GM21529 (cell line): ENCODE measurements around the gene ARHGAP12.

ENCODE experiments used
- ATAC-seq: cut with Tn5 transposase; IDR thresholded peaks from one replicate; pipeline ENCODE4 v1.9.1; 2021; ENCODE audit not compliant: unreplicated experiment

The ARHGAP12 gene

DNA sequence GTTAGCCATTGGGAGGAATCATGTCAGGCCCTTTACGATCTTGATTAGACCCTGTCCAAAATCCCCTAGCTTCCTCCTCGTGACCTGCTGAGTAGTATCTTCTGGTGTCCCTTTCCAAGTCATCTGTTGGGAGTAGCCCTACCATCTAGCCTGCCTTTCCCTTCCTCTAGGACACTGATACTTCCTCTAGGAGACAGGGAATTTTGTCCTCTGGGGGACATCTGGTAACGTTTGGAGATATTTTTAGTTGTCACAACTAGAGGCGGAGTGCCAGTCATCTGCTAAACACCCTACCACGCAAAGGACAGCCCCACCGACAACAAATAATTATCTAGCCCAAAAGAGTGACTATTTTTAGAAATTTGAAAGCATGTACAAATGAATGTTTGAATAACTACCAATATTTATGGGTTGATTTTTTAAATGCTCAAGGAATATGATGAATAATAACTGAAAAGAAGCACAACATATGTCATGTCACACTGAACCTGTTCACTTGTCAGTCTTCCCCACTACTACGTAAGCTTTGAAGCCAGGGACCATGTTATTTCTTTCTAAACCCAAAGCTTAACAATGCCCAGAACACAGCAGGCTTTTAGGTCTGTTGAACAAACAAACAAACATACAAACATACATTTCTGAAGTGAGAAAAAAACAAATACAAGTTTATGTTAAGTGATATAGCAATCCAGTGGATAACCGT is 105.9 kb downstream of the ARHGAP12 start:
- ATAC-seq, result no peak

DNA sequence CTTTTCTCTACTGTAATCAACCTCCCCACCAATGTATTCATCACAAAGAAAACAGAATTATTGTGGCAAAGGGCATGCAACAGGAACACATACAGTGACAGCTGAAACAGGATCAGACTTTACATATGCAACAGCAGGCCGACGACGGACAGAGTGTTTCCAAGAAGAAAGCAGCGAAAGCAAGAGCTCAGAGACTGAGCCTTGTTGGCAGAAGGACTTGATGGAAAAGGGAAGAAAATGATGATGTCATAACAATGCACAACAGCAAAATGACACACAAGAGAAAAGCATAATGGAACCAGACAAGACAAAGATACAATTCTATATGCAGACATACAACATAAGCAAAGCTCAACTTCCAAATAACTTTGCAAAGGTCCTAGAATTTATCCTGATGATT is 106.5 kb downstream of the ARHGAP12 start:
- ATAC-seq, result no peak

DNA sequence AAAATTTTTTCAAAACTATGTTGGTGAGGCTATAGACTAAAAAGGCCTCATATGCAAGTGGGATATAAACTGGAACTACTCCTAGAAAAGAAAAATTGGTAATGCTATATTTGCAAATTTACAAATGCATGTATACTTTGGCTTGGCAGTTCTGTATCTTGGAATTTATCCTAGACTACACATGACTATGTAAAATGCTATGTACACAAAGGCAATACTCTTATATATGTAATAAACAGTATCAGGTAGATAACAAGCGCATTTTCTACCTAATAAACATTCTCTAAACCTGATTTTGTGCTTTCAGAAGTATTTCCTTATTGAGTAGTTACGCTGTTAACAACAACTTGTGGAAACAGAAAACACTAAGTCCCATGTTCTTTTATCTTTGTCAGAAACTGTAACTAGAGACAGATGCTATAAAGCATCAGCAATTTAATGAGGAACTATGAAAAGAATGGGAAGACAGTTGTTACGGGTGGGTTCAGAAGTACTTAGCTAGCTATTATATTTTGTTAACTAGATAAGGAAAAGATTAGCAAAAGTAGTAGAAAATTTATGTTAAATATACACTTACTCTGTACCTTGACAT is 107.8 kb downstream of the ARHGAP12 start:
- no peak for ATAC-seq

DNA sequence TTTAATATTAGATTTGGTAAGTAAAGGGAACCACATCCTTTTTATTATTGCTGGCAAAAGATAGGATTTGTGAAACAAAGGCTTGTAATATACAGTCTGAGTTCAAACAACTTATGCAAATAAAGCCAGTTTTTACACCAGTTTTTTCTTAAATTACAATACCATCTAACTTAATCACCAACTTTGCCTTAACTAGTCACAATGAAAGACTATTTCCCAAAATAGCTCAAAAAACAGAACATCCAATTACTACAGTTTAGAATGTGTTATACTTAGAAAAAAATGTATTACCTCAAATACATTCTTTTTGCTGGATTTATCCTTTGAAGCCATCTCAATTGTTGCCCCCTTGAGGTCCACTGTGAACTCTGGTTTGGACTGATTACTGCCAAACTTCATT is 108.5 kb downstream of the ARHGAP12 start:
- ATAC-seq, result no peak

DNA sequence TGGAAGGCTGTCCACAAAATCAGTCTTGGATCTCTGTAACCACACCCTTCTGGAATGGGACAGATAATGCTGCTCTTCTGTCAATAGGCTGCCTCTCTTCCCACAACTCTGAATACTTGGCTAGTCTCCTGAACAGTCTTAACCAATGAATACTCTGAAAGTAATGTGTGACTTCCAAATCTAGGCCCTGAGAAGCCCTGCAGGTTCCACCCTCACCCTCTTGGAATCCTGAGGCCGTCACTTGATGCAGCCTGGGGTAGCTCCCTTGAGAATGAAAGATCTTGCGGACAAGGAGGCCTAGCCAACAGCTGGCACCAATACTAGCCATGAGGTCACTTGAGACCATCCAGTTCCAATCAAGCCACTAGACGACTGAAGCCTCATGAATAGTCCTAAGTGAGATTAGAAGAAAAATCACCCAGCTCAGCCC is 109.2 kb downstream of the ARHGAP12 start:
- no peak for ATAC-seq

DNA sequence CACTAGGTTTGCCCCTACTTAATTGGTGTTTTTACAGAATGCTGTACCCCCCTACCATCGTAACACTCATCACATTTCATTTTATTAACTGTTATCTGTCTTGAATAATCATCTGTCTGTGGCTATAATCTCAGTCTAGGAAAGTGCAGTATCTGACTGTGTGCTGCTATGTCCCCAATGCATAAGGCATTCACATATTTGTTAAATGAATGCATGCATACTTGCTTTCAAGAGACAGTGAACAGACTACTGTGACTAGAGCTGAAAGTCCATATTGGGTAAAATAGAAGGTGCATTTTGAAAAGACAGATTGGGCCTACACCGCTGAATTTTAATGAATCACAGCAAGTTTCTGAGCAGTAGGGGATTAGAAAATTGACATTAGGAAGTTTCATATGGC is 112.3 kb downstream of the ARHGAP12 start:
- no peak for ATAC-seq

DNA sequence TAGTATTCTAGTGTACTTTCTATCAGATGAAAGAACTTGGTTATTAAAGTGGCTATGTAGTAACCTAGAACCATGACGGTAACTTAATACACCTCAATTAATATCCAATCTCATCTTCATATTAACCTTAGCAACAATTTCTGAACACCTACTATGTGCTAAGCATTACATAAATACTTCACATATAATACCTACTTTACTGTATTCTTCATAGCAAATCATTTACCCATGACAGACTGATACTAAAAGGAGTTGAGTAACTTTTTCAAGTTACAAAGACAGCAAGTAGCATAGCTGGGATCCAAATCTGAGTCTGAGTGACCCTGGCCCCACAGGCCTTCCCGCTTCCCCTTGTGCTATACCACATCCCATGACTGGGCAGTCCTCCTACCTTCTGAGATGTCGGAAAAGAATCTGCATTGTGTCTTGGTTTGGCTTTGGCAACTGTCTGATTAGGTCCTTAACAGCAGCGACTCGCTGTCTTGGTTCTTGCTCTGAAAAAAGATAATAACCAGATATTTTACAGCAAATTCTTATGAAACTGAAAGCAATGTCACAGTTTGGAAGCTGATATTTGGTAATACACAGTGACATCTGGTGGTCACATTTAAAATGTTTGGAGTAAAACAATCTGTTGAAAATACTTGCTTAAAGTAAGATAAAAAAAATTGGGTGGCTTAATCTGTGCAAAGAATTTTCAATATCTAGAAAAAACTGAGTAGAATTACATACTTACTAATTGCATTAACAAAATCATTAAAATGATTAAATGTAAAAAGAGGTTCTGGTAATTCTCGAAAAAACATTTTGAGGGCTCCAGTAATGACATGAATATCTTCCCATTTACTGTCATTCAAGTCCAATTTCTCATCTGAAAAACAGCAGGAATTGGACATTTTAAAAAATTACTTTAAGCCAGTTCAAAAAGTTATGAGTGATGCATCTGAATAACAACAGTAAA is 120.1 kb downstream of the ARHGAP12 start:
- ATAC-seq, result peak; percentile 76

DNA sequence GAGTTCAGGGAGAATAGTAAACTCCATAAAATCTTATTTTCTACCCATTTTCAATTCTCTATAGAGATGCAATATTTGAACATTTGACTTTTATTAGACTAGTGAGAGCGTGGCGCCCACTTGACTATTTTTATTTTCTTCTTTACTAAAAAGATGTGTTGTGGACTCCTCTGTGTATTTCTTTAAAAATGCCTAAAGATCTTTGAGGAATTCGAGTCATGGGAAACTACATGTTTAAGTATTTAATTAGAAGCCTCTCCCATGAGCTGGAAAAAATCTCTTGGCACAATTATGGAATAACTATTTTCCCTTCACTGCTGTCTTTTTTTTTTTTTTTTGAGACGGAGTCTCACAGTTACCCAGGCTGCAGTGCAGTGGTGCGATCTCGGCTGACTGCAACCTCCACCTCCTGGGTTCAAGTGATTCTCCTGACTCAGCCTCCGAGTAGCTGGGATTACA is 124.2 kb downstream of the ARHGAP12 start:
- no peak for ATAC-seq

DNA sequence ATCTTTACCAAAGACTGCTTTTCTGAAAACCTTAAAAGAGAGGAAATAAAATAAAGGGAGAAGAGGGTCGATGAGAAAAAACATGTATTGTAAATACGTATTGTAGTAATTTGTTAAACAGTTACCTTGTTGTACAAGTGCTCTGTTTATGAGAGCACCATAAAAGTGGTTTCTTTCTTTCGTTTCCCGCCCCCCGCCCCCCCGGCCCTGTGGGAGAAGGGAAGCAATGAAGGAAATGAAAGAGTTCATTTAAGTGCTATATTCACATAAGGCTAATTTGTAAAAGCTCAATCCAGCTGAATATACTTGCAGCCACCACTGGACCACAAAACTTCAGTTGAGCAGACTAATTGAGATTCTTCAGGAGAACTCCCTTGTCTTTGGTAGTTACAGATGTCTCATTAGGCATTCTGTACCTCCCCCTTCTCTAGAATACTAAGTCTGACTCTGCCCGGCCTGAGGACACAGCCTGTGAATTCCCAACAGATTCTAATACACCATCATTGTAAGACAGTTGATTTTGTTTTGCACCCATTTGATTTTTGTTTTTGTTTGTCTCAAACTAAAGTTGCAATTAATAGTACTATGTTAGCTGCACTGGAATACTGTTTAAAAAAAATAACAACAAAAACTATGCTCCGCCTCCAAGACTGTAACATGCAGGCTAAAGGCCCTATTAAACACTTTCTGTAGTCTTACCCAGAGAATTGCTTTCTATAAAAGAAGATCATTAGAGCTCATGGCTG is 124.9 kb downstream of the ARHGAP12 start:
- ATAC-seq, result no peak

DNA sequence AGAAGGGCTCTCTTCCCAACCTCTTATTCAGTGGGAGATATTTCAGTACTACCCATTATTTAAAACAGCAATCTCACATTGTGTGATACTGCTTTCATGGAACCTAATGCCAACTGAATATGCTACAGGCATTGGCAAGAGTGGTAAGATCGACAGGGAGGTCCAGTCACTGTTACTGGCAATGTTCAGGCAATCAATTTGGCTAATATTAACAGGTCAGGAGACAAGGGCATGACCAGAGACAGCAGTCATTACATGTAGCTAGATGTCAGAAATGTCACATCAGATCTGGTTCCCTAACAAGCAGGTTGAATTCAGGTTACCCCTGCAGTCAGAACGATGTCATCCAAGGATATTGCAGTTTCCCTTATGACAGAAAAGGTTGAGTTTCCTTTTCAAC is 129.4 kb downstream of the ARHGAP12 start:
- ATAC-seq, result no peak

DNA sequence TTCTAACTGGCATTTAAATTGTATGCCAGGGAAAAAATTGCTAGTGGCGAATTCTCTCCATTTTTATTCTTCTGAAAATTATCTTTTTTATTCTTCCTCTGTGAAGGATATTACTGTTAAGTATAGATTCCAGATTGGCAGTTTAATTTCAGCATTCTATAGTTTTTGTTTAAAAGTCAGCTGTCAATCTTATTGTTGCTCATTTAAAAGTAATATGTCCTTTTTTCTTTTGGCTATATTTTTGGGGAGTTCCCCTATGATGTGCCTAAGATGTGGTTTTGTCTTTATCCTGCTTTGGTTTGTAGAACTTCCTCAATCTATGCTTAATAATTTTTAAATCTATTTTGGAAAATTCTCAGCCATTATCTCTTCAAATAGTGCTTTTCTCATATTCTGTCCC is 135.9 kb downstream of the ARHGAP12 start:
- no peak for ATAC-seq

DNA sequence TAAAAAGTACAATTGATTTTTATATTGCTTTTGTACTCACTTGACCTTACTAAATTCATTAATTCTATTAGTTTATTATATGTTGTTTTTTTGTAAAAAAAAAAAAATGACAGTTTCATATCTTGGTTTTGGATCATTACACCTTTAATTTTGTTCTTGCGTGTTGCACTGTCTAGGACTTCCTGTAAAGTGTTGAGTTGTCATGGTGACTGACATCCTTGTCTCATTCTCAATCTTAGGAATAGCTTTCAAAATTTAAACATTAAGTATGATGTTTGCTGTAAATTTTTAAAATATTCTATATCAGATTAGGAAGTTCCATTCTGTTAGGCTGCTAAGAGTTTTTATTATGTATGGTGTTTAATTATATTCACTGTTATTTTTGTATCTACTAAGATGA is 139.1 kb downstream of the ARHGAP12 start:
- no peak for ATAC-seq

DNA sequence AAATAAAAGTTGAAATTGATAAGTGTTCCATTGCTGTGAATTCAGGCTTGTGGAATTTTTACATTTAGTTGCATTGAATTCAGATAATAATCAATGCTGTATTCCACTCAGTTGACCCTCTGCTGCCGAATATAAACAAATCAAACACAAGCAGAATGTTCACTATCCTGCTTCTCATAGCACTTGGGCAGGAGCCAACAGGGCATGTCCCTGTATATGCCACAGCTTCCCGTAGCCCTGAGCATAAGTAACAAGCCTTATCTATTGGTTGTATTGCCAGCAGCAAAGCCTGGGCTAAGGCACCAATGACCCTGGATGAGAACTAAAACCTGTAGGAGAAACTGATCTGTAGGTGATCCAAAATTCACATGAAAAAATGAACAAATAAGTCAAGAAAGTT is 145.9 kb downstream of the ARHGAP12 start:
- ATAC-seq, result no peak

DNA sequence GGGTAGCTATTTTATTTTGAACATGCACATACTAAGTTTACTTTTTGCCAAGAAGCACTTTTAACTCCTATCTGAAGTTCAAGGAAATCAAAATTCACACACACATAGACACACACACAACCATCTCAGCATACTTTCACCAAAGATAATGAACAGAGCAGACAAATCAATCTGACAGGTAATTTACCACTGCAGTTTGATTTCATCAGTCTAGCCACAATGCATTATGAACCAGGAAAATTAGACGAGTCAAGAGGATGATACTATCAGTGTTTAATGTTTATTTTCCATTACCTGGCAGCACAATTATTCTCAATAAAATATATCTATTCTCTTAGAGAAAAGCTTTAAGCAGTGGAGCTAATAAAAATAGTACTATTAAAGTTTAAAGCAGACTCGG is 147.9 kb downstream of the ARHGAP12 start:
- no peak for ATAC-seq

DNA sequence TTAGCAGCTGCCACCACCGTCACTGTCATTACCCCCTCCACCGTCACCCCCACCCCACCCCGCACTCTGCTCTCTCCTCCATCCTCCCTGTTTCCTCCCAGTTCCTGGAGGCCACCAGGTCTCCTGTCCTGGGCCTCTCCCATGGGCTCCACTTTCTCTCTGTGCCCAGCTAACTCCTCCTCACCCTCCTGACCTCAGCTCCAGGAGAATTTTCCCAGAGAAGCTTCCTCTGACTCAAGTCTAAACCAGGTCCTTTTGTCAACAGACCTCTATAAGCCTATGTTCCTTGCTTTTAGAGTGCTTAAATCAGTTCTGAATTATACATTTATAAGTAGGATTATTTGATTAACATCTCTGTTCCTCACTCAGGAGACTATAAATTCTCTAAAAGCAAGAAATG is 150.0 kb downstream of the ARHGAP12 start:
- ATAC-seq, result no peak

DNA sequence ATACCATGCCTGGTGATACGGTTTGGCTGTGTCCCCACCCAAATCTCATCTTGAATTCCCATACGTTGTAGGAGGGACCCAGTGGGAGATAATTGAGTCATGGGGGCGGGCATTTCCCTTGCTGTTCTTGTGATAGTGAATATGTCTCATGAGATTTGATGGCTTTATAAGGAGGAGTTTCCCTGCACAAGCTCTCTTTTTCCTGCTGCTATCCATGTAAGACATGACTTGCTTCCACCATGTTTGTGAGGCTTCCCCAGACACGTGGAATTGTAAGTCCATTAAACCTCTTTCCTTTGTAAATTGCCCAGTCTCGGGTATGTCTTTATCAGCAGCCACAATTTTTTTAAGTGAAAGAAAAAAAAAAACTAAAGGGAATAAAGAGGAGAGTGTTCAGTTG is 152.5 kb downstream of the ARHGAP12 start:
- ATAC-seq, result no peak

DNA sequence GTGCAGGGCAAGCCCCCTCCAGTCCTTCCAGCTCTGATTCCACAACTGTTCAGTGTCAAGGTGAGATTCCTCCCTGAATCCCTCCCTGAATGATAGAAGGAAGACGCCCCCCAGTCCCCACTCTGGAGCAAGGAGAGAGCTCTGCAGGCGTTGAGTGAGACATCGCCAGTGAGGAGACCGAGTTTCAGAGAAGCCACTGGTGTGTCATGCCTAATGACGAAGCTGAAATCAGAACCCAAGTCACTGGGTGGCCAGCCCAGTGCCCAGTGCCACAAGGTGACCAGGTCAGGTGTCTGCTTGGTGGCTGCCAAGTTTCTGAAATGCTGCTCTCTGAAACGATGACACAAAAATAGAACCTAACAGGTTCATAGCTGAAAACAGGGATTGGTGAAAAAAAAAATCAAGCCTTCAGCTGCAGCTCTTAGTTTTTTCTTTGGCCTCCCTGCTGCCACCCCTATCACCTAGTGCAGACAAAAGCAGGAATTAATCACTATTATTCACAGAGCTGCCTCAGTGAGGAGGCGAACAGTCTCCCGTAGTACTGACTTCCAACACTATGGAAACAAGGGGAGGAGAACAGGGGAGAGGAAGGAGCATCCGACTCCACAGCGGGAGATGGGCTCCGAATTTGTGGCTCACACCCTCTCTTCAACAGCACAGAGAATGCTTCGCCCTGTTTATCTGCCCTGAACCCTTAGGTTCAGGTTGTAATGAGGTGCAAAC is 153.5 kb downstream of the ARHGAP12 start:
- ATAC-seq, result no peak

DNA sequence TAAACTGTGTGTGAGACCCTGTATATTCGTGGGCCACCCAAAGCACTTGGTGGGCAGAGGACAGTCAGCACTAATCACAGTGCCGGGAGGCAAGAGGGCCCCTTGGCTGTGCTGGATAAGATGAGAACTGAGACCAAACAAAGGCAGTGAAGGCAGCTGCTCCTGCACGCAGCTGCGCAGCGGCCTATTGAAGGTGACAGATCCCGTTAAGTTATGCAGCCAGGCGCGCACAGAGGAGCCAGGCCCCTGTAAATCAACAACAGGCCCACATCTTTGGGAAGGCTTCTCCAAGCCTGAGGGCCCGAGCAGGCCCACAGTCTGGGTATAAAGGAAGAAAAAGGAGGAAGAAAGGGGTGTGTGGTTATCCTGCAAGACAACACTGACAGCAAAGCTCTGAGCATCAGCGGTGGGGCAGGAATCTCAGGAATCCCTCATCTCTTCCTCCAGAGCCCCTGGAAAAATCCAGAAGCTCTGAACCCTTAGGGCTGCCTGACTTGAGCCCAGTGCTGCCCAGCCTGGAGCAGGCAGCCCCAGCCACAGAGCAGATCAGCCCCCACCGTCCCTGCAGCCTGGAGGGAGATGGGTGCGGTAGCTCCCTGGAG is 154.2 kb downstream of the ARHGAP12 start:
- ATAC-seq, result no peak

DNA sequence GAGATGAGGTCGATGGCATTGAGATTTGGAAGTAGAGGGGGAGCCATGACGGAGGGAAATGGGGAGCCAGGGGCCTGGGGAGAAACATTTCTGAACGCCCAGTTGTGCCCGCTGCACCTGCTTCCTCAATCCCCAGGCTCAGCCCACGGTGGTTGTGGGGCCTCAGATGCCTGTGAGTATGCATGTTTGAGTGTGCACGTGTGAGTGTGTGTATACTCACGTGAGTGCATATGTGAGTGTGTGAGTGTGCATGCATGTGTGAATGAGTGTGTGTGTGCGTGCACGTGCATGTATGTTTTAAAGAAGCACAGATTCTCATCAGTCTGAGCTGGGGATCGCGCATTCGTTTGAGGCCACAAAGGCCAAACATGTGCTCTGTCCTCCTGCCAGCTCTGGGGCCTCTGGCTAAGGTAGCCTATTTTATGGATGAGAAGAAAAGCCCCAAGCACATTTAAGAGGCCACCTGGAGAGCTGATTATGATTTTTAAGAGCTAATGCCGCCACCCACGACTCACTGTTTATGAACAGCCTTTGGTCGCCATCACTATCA is 154.8 kb downstream of the ARHGAP12 start:
- ATAC-seq, result no peak
